IMR-90 (cell line): Measurements from ENCODE around the gene LBH. TPM values are rescaled to one million over a fixed set of nuclear protein-coding genes. Genes with fewer than 3 reads are reported as not detected.

Experiments
- CTCF ChIP-seq: conservative IDR thresholded peaks from 2 replicates; pipeline ENCODE4 v1.5.1; 2012; ENCODE audit warnings: mild to moderate bottlenecking, low read depth, low read length, improper control_type of control experiment
- polyA plus RNA-seq, 3 experiments: library from polyadenylated mRNA; depleted of rRNA; stranded (reverse); fragments of >200 nt; gene quantifications; 2 replicates each; pipeline ENCODE4 v1.2.3, GENCODE V29; 2012; ENCODE audit warnings: low replicate concordance in 1 of 3
- total RNA-seq: library from RNA; depleted of rRNA; stranded (reverse); fragments of >200 nt; gene quantifications from 2 replicates; pipeline ENCODE4 v1.2.3, GENCODE V29; 2012

Gene LBH
- total and polyA plus RNA-seq, 2 of the 4 experiments (the other 2 are of a cell fraction), result 158 to 202 TPM

GRCh38 chr2:30239308-30239985 lies 8.1 kb downstream of the LBH start (continued):
- peak; percentile 81 for TF ChIP-seq CTCF
